Type B pancreatic cell (in vitro differentiated cells): ENCODE measurements around the gene CPM. TPM values are rescaled to one million over a fixed set of nuclear protein-coding genes. Genes with fewer than 3 reads are reported as not detected.

Experiments used
- DNase-seq: peaks from one replicate; pipeline ENCODE4 v3.0.0; 2021; ENCODE audit warnings: mixed read lengths; ENCODE audit not compliant: unreplicated experiment; ENCODE audit errors: extremely low spot score
- H3K27ac Mint-ChIP-seq: 2 replicates; pipeline ENCODE4 v1.8.0; 2021; ENCODE audit warnings: mild to moderate bottlenecking, mixed read lengths
- H3K27me3 Mint-ChIP-seq: 2 replicates; pipeline ENCODE4 v1.8.0; 2021; ENCODE audit warnings: mixed read lengths
- H3K36me3 Mint-ChIP-seq: 2 replicates; pipeline ENCODE4 v1.8.0; 2021; ENCODE audit warnings: mixed read lengths
- H3K4me1 Mint-ChIP-seq: one replicate; pipeline ENCODE4 v1.8.0; 2021; ENCODE audit warnings: mixed read lengths; ENCODE audit not compliant: unreplicated experiment
- H3K4me3 Mint-ChIP-seq: 2 replicates; pipeline ENCODE4 v1.8.0; 2021; ENCODE audit warnings: mild to moderate bottlenecking, mixed read lengths
- H3K9me3 Mint-ChIP-seq: 2 replicates; pipeline ENCODE4 v1.8.0; 2021; ENCODE audit warnings: mixed read lengths
- CTCF ChIP-seq: fragments of 200-600 bp; sonication (generic); conservative IDR thresholded peaks from 2 replicates; pipeline ENCODE4 v1.5.0; 2021; ENCODE audit warnings: antibody characterized with exemption, mild to moderate bottlenecking
- total RNA-seq: library from RNA; stranded (reverse); gene quantifications from 2 replicates; pipeline ENCODE4 v1.2.1, GENCODE V29; 2021; ENCODE audit warnings: low replicate concordance

CPM gene
- total RNA-seq, 1 donor from 2014 or later: 58.1 TPM

GRCh38 chr12:68870443-68870842 lies 62.5 kb downstream of the CPM start:
- no peak for TF ChIP-seq CTCF
- Mint-ChIP-seq H3K4me1 (peaks cover 6% of the 10 kb centered on the region), H3K4me3 (no peak overlapping the region), H3K27ac (no peak overlapping the region), H3K27me3 (no peaks in the 10 kb centered on the region), H3K36me3 (peaks cover 4% of the 10 kb centered on the region), H3K9me3 (no peaks in the 10 kb centered on the region)
- no peak for DNase-seq

GRCh38 chr12:68870011-68870410 lies 63.0 kb downstream of the CPM start:
- TF ChIP-seq CTCF: no peak
- Mint-ChIP-seq H3K27ac (no peak overlapping the region), H3K27me3 (no peaks in the 10 kb centered on the region), H3K36me3 (peaks cover 4% of the 10 kb centered on the region), H3K4me1 (peaks cover 6% of the 10 kb centered on the region), H3K4me3 (no peak overlapping the region), H3K9me3 (no peaks in the 10 kb centered on the region)
- no peak for DNase-seq

- H3K4me3 Mint-ChIP-seq: no peak overlapping the region
- peaks cover 4% of the 10 kb centered on the region for H3K36me3 Mint-ChIP-seq
- H3K27ac Mint-ChIP-seq: peak overlapping the region; percentile 17
- peaks cover 6% of the 10 kb centered on the region for H3K4me1 Mint-ChIP-seq
- H3K27me3 Mint-ChIP-seq: no peaks in the 10 kb centered on the region
- no peak for TF ChIP-seq CTCF
- no peaks in the 10 kb centered on the region for H3K9me3 Mint-ChIP-seq
- no peak for DNase-seq
Observed at GRCh38 chr12:68868043-68868790, 64.8 kb downstream of the CPM start.

- Mint-ChIP-seq H3K27me3 (no peaks in the 10 kb centered on the region), H3K4me3 (no peak overlapping the region), H3K36me3 (peaks cover 4% of the 10 kb centered on the region), H3K9me3 (no peaks in the 10 kb centered on the region), H3K4me1 (peaks cover 6% of the 10 kb centered on the region), H3K27ac (no peak overlapping the region)
- DNase-seq: no peak
- no peak for TF ChIP-seq CTCF
Observed at GRCh38 chr12:68867606-68868005, 65.4 kb downstream of the CPM start.

GRCh38 chr12:68866950-68867349 lies 66.0 kb downstream of the CPM start:
- H3K9me3 Mint-ChIP-seq: no peaks in the 10 kb centered on the region

More at GRCh38 chr12:68866950-68867349, 66.0 kb downstream of the CPM start:
- Mint-ChIP-seq H3K36me3 (peaks cover 4% of the 10 kb centered on the region), H3K27ac (no peak overlapping the region), H3K4me1 (peaks cover 6% of the 10 kb centered on the region), H3K27me3 (no peaks in the 10 kb centered on the region), H3K4me3 (no peak overlapping the region)
- no peak for TF ChIP-seq CTCF
- DNase-seq: no peak
